HepG2 (cell line): ENCODE measurements around the gene RELB. TPM values are rescaled to one million over a fixed set of nuclear protein-coding genes. Genes with fewer than 3 reads are reported as not detected.

Experiments used
- ARHGAP35 ChIP-seq: sonication (generic); formaldehyde crosslinking; IDR thresholded peaks from 2 replicates; pipeline ENCODE4 v1.9.0; 2022; ENCODE audit warnings: mild to moderate bottlenecking, inconsistent platforms, moderate library complexity, missing genetic modification reagents, borderline replicate concordance
- CREBL2 ChIP-seq: sonication (generic); formaldehyde crosslinking; IDR thresholded peaks from 2 replicates; pipeline ENCODE4 v1.8.1; 2023; ENCODE audit warnings: missing genetic modification reagents, mild to moderate bottlenecking, borderline replicate concordance
- EP300 ChIP-seq, 3 experiments: sonication (generic) in 1 of 3; formaldehyde crosslinking in 1 of 3; IDR thresholded peaks; 2 replicates each; pipeline versions ENCODE4 v1.5.1 to v1.6.1; 2011 to 2020; ENCODE audit warnings: low read depth in 2 of 3, low read length in 2 of 3, borderline replicate concordance in 1 of 3, improper control_type of control experiment in 1 of 3, mild to moderate bottlenecking in 1 of 3, missing genetic modification reagents in 1 of 3, moderate library complexity in 1 of 3
- HNF1A ChIP-seq, 2 experiments: sonication (generic) in 1 of 2; formaldehyde crosslinking in 1 of 2; IDR thresholded peaks; 2 replicates each; pipeline versions ENCODE4 v1.4.0 to v1.6.1; 2016 to 2020; ENCODE audit warnings: borderline replicate concordance in 1 of 2, low read depth in 1 of 2, mild to moderate bottlenecking in 1 of 2, missing genetic modification reagents in 1 of 2
- HOXA7 ChIP-seq: sonication (generic); formaldehyde crosslinking; IDR thresholded peaks from 2 replicates; pipeline ENCODE4 v1.8.1; 2022; ENCODE audit warnings: mild to moderate bottlenecking, missing genetic modification reagents, moderate library complexity
- SUZ12 ChIP-seq: fragments of 150-350 bp; IDR thresholded peaks from 2 replicates; pipeline ENCODE4 v1.6.1; 2014; ENCODE audit warnings: low read depth, low read length
- ZHX1 ChIP-seq: sonication (generic); formaldehyde crosslinking; IDR thresholded peaks from 2 replicates; pipeline ENCODE4 v1.8.1; 2022; ENCODE audit warnings: low read depth, mild to moderate bottlenecking, missing genetic modification reagents
- ZMYM2 ChIP-seq: sonication (generic); formaldehyde crosslinking; IDR thresholded peaks from 2 replicates; pipeline ENCODE4 v1.8.0; 2022; ENCODE audit warnings: mild to moderate bottlenecking, missing genetic modification reagents
- ZMYM3 ChIP-seq: sonication (generic); formaldehyde crosslinking; IDR thresholded peaks from 2 replicates; pipeline ENCODE4 v1.5.1; 2020; ENCODE audit warnings: mild to moderate bottlenecking, missing genetic modification reagents
- ZNF251 ChIP-seq: sonication (generic); formaldehyde crosslinking; IDR thresholded peaks from 2 replicates; pipeline ENCODE4 v1.9.0; 2021; ENCODE audit warnings: mild to moderate bottlenecking, missing genetic modification reagents
- ZNF280B ChIP-seq: sonication (generic); formaldehyde crosslinking; IDR thresholded peaks from 2 replicates; pipeline ENCODE4 v1.5.0; 2020; ENCODE audit warnings: missing genetic modification reagents, mild to moderate bottlenecking, borderline replicate concordance
- ZNF441 ChIP-seq: sonication (generic); formaldehyde crosslinking; IDR thresholded peaks from 2 replicates; pipeline ENCODE4 v1.7.0; 2021; ENCODE audit warnings: missing genetic modification reagents, borderline replicate concordance
- ZNF451 ChIP-seq: sonication (generic); formaldehyde crosslinking; IDR thresholded peaks from 2 replicates; pipeline ENCODE4 v1.5.0; 2020; ENCODE audit warnings: mild to moderate bottlenecking, missing genetic modification reagents
- ZNF800 ChIP-seq: sonication (generic); formaldehyde crosslinking; IDR thresholded peaks from 2 replicates; pipeline ENCODE4 v1.4.0; 2020; ENCODE audit warnings: missing genetic modification reagents
- polyA plus RNA-seq, 8 experiments: library from polyadenylated mRNA; depleted of rRNA in 3 of 8; stranded (reverse) in 7 of 8; unstranded in 1 of 8; fragments of >200 nt; fragmentation: Illumina TruSeq in 4 of 8; extraction: Trizol in 4 of 8; gene quantifications; 2 replicates each; pipeline versions ENCODE4 v1.2.1 to v1.2.3, GENCODE V29; 2011 to 2016; ENCODE audit warnings: low read depth in 4 of 8, missing spikeins in 1 of 8, mixed read lengths in 1 of 8; ENCODE audit not compliant: insufficient read depth in 1 of 8
- total RNA-seq, 5 experiments: library from RNA; depleted of rRNA; stranded (reverse); fragments of >200 nt; fragmentation: Illumina TruSeq; extraction: Trizol; gene quantifications; 2 replicates each; pipeline ENCODE4 v1.2.3, GENCODE V29; 2016; ENCODE audit warnings: low read depth in 1 of 5

RELB gene
- total and polyA plus RNA-seq, 2 of the 13 experiments (the other 11 are each of a cell fraction or from before 2014, with no cell fraction given) = 1.9 to 3.5 TPM

GRCh38 chr19:45001087-45001739 is at the start of gene RELB (continued):
- no peak for TF ChIP-seq ZHX1 (CRISPR knock-in tag)
- TF ChIP-seq HNF1A (IDR thresholded peaks at IDR 0.05; ENCODE audit: low read depth) = no peak
- TF ChIP-seq HNF1A (CRISPR knock-in tag; IDR thresholded peaks at IDR 0.05; ENCODE audit: borderline replicate concordance) = 0 out of 2 replicates have a peak, but pooled peaks have one; percentile 38
- TF ChIP-seq EP300 (IDR thresholded peaks at IDR 0.05; ENCODE audit: low read depth in 2 of 2, low read length in 2 of 2) = 0 out of 4 replicates have a peak, but pooled peaks of 1 of the 2 experiments have one; percentile 8
- TF ChIP-seq EP300 (CRISPR knock-in tag; IDR thresholded peaks at IDR 0.05; ENCODE audit: borderline replicate concordance) = no peak
- no peak for TF ChIP-seq ZNF441 (CRISPR knock-in tag)
- TF ChIP-seq CREBL2 (CRISPR knock-in tag) = no peak
- TF ChIP-seq ARHGAP35 (CRISPR knock-in tag) = no peak
- TF ChIP-seq ZMYM2 (CRISPR knock-in tag) = no peak
- no peak for TF ChIP-seq HOXA7
- no peak for TF ChIP-seq ZNF800
- TF ChIP-seq ZMYM3 (CRISPR knock-in tag) = peak; percentile 98
- no peak for TF ChIP-seq SUZ12
- TF ChIP-seq ZNF280B (CRISPR knock-in tag) = 0 out of 2 replicates have a peak, but pooled peaks have one; percentile 38
- TF ChIP-seq ZNF251 (CRISPR knock-in tag) = no peak
- TF ChIP-seq ZNF451 (CRISPR knock-in tag) = no peak
